SKM-1 (cell line): Measurements from ENCODE around the gene ZBTB1.

Experiments
- DNase-seq: peaks from one replicate; lab custom pipeline; 2025; ENCODE audit not compliant: unreplicated experiment; lab: John Stamatoyannopoulos, UW

ZBTB1 gene, protein sequence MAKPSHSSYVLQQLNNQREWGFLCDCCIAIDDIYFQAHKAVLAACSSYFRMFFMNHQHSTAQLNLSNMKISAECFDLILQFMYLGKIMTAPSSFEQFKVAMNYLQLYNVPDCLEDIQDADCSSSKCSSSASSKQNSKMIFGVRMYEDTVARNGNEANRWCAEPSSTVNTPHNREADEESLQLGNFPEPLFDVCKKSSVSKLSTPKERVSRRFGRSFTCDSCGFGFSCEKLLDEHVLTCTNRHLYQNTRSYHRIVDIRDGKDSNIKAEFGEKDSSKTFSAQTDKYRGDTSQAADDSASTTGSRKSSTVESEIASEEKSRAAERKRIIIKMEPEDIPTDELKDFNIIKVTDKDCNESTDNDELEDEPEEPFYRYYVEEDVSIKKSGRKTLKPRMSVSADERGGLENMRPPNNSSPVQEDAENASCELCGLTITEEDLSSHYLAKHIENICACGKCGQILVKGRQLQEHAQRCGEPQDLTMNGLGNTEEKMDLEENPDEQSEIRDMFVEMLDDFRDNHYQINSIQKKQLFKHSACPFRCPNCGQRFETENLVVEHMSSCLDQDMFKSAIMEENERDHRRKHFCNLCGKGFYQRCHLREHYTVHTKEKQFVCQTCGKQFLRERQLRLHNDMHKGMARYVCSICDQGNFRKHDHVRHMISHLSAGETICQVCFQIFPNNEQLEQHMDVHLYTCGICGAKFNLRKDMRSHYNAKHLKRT

DNA sequence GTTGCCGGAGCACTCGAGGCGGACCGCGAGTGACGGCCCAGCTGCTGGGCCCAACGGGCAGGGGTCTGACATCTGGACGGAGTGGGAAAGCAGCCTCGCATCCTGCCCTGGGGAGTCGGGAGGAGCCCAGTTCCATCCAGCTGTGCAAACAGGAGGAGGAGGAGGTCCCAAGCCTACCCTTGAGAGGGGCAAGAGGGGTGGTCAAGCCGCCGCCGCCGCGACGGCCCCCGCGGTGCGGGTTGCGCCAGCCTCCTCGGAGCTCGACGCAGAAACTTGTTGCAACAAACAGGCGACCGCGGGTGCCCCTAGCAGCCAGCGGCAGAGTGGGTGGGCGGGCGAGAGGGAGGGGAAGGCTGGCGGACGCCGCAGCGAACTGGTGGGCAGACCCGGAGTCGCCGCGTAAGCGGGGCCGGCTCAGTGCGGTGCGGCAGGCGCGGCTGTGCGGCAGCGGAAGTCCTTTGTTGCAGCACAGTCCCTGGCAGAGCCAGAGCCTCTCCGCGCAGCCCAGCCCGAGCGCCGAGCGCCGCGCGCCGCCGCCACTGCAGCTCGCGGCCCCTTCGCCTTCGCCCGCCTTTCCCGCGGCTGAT, at the start of gene ZBTB1:
ZBTB1 (plus strand) TSS at position 461 of the 587 bp plus-strand sequence. CDS start 16,735 bp downstream, outside the sequence.
- no peak for DNase-seq

DNA sequence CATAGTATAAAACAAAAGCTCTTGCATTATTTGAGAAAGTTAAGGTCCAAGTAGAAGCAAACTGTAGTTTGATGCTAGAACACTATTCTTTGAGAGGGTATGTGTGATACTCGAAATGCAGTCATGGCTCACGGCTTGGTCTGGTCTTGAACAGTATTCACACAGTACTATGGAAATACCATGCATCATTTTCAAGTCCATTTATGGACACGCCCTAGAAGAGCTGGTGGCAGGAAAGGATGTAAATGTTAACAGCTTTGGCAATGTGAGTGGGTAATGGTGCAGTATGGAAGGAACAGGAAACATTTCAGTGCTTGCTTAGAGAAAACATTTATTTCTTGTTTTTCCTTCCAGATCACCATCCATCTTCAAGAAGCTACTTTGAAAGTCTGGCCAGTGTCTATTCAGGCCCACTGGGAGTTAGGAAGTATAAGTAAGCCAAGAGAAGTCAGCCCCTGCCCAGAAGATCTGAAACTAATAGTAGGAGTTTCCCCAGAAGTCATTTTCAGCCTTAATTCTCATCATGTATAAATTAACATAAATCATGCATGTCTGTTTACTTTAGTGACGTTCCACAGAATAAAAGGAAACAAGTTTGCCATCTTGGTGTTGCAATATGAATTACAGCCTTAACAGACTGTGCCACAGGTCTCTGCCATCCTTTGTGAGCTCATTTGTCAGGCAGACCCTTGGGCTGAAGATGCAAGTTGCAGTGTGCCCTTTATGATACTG, 45.0 kb upstream of the ZBTB1 start:
- DNase-seq, result no peak

DNA sequence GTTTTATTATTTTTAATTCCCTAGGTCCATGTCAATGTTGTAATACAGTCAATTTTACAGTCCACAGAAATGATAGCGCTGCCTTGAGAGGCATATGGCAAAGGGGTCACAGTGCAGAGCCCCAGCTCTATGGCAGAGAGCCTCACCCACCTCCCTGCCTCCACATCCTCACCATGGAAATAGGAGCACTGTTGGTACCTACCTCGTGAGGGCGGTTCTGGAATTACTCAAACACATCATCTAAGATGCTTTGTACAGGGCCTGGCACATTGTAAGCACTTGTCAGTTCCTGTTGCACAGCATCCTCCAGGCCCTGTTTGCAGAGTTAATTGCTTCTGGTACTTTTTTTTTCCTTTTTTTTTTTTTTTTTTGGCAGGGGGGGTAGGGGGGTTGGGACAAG, 43.3 kb upstream of the ZBTB1 start:
- no peak for DNase-seq

DNA sequence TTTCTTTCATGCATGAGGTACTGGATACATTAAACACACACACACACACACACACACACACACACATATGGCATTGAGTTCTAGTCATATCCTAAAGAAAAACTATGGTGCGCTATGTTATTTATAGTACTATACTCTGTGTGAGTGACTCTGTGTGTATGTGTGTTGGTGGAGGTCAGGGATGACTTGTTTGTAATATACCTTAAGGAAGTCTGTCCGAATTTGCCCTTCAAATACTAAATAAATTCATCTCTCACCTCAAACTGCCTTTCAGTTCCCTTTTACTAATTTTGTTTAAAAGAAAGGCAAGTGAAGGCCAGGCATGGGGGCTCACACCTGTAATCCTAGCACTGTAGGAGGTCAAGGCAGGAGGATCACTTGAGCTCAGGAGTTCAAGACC, 41.4 kb upstream of the ZBTB1 start:
- no peak for DNase-seq

DNA sequence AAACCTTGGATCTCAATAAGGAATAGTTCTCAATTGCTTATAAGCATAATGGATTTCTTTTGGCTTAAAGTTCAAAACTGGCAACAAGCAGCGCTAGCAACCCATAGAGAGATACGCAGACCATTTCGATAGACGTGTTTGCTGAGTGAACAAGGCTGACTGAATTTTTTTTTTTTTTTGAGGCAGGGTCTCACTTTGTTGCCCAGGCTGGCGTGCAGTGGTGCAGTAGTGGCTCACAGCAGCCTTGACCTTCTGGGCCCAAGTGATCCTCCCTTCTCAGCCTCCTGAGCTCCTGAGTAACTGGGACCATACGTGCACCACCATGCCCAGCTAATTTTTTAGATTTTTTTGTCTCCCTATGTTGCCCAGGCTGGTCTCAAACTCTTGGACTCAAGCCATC, 40.7 kb upstream of the ZBTB1 start:
- DNase-seq, result no peak

DNA sequence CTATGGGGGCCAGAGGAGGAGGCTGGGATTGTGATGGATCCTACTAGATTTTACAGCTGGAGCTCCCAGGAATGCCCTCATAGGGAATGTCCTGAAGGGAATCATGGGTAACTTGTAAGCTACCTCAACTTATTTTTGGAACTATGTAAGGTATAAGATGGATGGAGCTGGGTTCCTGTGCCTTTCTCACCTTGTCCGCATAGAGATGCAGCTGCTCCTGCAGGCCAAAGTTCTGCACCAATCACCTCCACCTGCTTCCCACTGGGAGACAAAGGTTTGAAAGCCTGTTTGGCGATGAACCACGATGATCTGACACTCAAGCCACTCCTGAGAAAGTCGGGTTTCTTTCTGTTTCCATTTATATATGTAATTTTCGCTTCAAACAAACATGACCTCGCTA, 39.9 kb upstream of the ZBTB1 start:
- DNase-seq, result no peak

DNA sequence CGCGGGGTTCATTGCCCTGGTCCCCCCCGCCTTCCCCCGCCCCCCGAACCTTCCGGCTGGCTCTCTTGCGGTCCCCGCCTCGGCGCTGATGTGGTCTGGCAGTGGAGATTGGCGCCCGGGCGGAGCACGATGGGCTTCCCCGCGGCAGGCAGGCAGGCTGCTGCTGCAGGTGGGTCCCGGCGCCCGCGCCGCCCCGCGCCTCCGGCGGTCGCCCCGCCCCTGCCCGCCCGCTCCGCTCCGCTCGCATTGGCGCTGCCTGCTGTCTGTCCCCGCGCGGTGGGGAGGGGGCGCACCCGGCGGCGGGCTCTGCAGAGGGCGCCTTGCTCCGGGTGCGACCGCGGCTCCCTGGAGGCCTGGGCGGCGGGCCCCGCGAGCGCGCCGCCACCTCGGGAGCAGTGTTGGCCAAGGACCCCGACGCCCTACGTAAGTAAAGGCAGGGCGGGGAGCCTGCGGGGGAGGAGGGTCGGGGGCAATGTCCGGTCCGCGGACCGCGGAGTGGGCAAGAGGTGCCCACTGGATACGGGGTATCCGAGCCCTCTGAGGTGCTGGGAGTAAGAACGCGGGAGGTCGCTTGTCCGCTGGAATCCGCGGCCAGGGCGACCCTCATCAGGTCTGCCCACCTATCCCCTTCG, 39.3 kb upstream of the ZBTB1 start, which contains the start of gene AKAP5:
AKAP5 (plus strand) TSS at position 309 of the 632 bp plus-strand sequence. CDS start 2,896 bp downstream, outside the sequence.
- DNase-seq, result no peak

DNA sequence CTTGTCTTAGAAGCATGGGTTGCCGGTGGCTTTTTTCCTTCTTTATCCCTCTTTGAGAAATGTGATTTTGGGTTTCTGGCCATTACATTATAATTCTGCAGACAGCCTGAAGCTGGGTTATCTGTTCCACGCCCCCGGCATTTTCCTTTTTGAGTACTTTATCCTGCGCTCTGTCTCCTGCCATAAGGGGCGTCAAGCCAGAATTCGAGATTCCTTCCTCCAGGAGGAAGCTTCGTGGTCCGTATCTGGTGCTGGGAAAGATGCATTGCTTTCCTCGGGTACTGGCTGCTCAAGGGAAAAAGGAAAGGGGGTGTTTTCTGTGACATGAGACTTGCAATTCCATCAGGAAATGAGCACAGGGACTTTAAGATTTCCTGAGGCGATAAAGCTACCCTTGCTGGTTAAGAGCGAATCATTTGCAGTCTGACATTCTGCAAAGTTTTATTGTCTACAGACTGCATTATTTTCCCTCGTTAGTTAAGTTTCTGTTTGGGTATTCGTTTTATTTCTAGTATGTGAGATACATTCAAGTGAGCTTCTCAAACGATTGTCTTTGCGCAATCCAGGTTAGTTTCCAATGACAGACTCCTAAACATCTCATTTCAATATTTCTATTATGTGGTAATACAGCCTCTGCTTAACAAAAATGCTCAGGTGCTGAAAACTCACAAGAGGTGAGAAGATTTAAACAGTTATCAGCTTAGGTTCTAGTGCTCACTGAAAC, 38.6 kb upstream of the ZBTB1 start:
- DNase-seq, result no peak

DNA sequence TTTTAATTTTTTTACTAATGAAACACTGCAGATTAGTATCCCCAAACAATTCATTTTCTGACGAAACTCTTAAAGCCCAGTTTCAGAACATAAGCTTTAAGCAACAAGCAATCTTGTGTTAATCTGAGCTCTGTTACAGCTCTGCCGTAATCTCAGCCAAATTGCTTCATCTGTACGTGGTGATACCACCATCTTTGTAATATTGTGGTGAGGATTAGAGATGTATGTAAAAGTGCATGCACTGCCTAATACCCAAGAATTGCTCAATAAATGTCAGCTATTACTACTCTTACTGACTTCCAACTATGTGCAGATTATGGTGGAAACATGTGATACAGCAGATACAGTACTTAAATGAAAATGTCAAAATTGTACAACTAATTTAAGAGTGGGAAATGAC, 37.5 kb upstream of the ZBTB1 start:
- no peak for DNase-seq

DNA sequence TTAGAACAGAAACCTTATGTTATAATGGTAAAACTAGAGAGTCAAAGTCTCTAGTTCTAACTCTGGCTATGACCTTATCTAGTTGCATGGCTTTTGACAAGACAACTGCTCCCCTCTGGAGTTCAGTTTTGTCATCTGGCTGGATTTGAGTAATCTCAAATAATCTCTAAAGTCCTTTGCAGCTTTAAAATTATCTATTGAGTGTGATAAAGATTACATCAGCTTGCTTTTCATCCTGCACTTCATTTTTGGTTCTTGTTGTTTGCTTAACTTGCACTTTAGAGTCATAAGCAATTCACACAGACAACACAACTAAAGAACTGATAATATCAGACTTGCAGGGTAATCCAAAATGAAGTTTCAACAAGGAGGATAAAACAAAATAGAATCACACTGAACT, 37.0 kb upstream of the ZBTB1 start:
- DNase-seq, result no peak

DNA sequence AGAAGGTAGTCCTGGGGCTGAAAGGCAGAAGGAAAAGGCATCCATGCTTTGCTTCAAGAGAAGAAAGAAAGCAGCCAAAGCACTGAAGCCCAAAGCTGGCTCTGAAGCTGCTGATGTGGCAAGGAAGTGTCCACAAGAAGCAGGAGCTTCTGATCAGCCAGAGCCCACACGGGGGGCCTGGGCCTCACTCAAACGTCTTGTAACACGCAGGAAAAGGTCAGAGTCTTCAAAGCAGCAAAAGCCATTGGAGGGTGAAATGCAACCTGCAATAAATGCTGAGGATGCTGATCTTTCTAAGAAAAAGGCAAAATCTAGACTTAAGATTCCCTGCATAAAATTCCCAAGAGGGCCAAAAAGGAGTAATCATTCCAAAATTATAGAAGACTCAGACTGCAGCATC, 36.1 kb upstream of the ZBTB1 start:
- DNase-seq, result no peak

DNA sequence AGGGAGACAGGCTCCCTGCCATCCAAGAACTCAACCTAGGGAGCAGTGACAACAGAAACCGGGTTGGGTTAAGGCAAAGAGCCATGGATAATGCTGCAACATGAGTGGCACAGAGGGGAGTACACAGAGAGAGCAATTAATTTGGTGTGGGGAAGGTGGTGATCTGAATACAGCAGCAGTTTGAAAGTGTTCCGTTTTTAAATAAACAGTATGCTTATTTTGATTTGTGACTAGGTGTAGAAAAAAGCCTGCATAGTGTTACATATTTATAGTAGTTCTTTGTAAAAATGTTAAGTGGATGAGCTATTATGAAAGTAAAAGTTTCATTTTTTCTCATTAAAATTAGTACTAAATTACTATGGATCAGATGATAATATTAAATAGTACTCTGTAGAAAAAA, 30.5 kb upstream of the ZBTB1 start:
- no peak for DNase-seq

DNA sequence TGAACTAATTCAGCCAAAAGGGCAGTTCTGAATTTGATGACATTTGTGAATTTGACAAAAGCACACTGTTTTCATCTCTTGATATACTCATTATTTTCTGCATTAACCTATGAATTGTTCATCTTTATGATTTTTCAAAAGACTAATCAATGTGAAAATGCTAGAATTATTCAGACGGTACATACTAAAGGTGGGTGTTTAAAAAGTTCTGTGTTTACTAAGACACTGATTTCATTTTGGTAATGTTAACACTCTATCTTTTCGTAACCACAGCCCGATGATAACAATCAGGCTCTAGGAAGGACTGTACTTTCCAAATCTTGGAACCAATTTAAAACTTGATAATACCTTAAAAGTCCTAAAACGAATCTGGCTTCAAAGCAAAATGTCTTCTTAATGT, 29.9 kb upstream of the ZBTB1 start:
- DNase-seq, result no peak

DNA sequence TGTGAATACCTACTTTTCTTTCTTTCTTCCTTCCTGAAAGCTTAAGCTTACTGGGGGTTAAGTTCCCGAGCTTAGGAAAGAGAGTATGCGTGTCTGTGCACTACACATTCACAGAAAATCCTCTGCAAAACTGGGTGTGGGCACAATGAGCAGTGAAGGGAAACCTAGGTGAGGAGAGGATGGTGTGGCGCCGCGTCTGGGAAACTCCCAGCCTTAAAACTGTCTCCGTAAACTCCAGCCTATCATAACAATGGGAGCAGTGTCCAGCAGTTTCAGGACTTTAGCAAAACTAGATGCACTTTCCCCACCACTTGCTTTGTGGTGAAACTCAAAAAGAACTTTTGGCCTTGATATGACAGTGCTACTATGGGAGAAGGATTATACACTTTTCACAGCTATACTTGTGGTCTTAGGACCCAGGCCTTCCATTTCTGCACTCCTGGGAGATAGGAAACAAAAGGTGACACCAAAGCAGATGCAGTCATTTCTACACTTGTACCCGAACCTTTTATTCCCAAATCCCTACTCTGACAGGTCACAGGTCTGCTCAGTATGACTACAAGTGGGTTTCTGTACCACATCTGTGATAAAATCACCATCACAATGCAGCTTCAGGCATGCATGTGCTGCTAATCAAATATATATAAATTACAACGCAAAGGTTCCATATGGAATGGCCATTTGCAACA, 28.8 kb upstream of the ZBTB1 start:
- DNase-seq, result no peak

DNA sequence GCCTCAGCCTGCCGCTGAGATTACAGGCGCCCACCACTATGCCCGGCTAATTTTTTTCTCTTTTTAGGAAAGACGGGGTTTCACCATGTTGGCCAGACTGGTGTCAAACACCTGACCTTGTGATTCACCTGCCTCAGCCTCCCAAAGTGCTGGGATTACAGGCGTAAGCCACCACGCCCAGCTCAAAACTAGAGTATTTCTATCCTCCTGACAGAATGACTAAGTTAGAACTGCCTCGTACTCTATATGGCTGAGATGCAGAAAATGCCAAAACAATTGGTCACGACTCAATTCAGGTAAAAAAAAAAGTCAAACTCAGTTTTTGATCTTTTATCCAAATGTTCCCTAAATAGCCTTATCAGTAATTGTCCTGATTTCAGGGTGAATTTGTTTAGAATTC, 28.1 kb upstream of the ZBTB1 start:
- no peak for DNase-seq

DNA sequence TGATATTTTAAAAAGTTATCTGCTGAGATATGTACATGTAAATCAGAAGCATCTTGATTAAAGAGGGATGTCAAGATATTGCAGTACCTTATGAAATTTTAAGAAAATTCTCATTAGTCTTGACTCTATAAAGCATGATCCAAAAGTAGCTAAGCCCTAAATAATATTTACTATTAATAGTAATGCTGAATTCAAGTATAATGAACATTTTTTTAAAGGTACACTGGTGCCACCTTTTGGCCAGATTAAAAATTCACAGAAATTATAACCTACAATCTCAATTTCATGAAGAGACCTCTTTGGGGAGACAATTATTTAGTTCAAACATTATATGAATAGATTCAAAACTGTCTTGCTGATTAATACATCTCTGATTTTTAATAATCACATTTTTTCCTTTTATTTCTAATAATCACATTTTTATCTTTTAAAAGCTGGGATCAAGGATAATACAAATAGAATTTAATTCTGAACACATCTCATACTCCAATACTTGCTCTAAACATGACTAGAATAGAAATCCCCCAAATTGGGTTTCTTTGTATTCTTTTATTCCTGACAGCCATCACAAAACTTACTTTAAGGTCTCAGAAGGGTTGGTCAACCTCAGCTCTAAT, 25.8 kb upstream of the ZBTB1 start:
- peak; percentile 0 for DNase-seq

DNA sequence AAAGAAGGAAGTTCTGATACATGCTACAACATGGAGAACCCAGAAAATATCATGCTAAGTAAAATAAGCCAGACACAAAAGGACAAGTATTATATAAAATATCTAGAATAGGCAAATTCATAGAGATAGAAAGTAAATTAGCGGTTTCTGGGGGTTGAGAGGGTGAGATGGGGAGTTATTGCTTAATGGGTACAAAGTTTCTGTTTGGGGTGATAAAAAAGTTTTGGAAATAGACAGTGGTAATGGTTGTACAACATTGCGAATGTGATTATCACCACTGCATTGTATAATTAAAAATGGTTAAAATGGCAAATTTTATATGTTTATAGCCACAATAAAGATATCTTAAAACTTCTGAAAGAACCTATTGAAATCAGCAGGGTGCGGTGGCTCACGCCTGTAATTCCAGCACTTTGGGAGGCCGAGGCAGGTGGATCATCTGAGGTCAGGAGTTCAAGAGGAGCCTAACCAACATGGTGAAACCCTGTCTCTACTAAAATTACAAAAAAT, 15.9 kb upstream of the ZBTB1 start:
- DNase-seq, result no peak

DNA sequence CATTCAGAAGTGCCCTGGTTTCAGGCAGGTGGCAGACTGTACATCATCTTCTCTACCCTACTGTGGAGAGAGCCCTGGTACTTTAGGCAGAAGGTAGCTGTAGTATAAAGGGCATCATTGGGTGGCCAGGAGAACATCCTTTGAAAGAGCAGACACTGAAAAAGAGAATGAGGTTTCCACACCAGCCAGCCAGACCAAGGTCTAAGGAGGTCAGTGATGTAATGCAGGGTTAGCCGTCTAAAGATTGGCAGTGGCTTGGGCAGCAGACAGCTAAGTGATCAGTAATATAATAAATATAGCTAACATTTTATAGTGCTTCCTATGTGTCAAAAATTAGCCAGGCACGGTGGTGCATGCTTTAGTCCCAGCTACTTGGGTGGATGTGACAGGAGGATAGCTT, 12.9 kb upstream of the ZBTB1 start:
- no peak for DNase-seq

DNA sequence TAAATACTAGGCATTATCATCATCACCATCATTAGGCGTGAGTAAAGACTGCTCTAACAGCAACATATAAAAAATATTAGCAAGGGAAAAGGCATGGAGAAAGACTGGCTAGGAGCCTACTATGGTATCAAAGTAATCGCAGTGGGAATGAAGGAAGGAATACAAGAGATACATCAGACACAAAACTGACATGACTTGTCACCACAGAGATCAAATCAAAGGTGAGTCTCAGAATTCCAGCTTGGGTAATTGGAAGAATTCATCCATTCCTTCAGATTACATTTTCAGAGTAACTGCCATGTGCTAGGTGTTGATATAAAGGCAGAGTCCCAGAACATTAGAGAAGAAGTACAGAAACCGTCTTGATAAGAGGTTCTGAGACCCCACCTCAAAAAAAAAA, 11.1 kb upstream of the ZBTB1 start:
- no peak for DNase-seq
